ENCODE results near the gene QPRT.

Gene QPRT

DNA sequence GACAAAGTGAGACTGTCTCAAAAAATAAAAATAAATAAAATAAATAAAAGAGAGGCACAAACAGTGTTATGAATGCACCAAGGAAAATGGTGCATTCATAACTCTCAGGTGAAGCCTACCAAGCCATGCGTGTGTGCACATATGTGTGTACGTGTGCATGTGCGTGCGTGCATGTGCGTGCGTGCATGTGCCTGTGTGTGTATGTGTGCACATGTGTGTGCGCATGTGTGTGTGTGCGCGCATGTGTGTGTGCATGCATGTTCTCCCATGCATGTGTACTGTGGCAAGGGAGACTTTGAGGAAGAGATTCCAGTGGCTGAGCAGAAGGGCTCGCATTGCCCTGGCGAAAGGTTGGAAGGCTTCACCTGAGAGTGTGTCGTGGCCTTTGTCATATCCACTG, 11.2 kb upstream of the QPRT start:
- peak overlapping the region; percentile 96 for H3K4me3 ChIP-seq (ENCODE audit: low read depth, low read length)
- no peak for TF ChIP-seq POLR2A (IDR thresholded peaks at IDR 0.05; ENCODE audit: extremely low read depth, insufficient read length)
- TF ChIP-seq, protein P1, sequence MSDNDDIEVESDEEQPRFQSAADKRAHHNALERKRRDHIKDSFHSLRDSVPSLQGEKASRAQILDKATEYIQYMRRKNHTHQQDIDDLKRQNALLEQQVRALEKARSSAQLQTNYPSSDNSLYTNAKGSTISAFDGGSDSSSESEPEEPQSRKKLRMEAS (IDR thresholded peaks at IDR 0.05; ENCODE audit: low read depth, low read length) = 0 out of 2 replicates have a peak, but pooled peaks have one; percentile 25
- DNase-seq (ENCODE audit: low read depth) = no peak

DNA sequence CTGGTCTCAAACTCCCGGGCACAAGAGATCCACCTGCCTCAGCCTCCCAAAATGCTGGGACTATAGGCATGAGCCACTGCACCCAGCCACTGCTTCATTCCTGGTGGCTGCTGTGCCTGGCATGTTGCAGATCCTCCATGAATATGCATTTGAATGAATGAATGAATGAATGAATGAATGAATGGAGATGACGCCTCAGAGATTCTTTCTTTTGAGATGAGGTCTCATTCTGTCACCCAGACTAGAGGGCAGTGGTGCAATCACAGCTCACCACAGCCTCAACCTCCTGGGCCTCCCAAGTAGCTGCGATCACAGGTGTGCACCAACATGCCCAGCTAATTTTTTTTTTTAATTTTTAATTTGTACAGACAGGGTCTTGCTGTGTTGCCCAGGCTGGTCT, 10.7 kb upstream of the QPRT start:
- no peak for DNase-seq (ENCODE audit: low read depth)
- no peak overlapping the region for H3K4me3 ChIP-seq (ENCODE audit: low read depth, low read length)
- TF ChIP-seq, protein P2, sequence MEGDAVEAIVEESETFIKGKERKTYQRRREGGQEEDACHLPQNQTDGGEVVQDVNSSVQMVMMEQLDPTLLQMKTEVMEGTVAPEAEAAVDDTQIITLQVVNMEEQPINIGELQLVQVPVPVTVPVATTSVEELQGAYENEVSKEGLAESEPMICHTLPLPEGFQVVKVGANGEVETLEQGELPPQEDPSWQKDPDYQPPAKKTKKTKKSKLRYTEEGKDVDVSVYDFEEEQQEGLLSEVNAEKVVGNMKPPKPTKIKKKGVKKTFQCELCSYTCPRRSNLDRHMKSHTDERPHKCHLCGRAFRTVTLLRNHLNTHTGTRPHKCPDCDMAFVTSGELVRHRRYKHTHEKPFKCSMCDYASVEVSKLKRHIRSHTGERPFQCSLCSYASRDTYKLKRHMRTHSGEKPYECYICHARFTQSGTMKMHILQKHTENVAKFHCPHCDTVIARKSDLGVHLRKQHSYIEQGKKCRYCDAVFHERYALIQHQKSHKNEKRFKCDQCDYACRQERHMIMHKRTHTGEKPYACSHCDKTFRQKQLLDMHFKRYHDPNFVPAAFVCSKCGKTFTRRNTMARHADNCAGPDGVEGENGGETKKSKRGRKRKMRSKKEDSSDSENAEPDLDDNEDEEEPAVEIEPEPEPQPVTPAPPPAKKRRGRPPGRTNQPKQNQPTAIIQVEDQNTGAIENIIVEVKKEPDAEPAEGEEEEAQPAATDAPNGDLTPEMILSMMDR (IDR thresholded peaks at IDR 0.05; ENCODE audit: low read depth, low read length) = no peak
- no peak for TF ChIP-seq MYC (IDR thresholded peaks at IDR 0.05; ENCODE audit: low read depth, low read length)
- TF ChIP-seq, protein P1 (IDR thresholded peaks at IDR 0.05; ENCODE audit: low read depth, low read length) = no peak
- TF ChIP-seq POLR2A (IDR thresholded peaks at IDR 0.05; ENCODE audit: extremely low read depth, insufficient read length) = no peak

DNA sequence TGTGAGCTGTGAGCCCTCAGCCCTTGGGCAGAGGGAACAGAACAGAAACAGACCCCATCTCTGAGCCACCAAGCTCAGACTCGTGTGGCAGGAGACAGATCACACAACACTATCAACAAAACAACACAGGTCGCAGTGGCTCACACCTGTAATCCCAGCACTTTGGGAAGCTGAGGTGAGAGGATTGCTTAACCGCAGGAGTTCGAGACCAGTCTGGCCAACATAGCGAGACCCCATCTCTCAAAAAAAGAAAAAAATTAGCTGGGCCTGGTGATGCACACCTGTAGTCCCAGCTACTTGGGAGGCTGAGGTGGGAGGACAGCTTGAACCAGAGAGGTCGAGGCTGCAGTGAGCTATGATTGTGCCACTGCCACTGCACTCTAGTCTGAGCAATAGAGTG, 5.5 kb upstream of the QPRT start:
- no peak for DNase-seq (ENCODE audit: low read depth)
- TF ChIP-seq MYC (IDR thresholded peaks at IDR 0.05; ENCODE audit: low read depth, low read length) (no peak), POLR2A (IDR thresholded peaks at IDR 0.05; ENCODE audit: extremely low read depth, insufficient read length) (no peak)
- TF ChIP-seq, protein P1 (IDR thresholded peaks at IDR 0.05; ENCODE audit: low read depth, low read length) = no peak
- TF ChIP-seq, protein P2 (IDR thresholded peaks at IDR 0.05; ENCODE audit: low read depth, low read length) = no peak
- H3K4me3 ChIP-seq (ENCODE audit: low read depth, low read length) = no peak overlapping the region

DNA sequence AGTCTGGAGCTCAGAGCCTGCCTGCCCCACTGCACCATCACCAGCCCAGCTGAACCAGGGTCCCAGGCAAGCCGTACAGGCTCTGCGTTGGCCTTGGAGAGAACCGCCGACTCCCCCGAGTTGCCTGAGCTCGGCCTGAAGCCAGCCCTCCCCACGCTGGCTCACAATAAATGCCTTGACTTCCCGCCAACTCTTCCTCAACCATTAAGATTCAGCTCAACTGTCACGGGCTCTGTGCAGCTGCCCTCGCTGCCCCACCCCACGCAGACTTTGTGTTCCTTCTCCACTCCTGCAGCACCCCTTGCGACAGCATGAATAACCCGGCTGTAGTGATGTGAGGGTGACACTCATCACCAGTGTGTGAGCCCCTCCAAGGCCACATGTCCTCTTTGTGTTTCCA, 4.8 kb upstream of the QPRT start:
- DNase-seq (ENCODE audit: low read depth) = peak; percentile 78
- TF ChIP-seq MYC (IDR thresholded peaks at IDR 0.05; ENCODE audit: low read depth, low read length) = no peak
- TF ChIP-seq, protein P1 (IDR thresholded peaks at IDR 0.05; ENCODE audit: low read depth, low read length) = peak; percentile 60
- H3K4me3 ChIP-seq (ENCODE audit: low read depth, low read length) = no peak overlapping the region

DNA sequence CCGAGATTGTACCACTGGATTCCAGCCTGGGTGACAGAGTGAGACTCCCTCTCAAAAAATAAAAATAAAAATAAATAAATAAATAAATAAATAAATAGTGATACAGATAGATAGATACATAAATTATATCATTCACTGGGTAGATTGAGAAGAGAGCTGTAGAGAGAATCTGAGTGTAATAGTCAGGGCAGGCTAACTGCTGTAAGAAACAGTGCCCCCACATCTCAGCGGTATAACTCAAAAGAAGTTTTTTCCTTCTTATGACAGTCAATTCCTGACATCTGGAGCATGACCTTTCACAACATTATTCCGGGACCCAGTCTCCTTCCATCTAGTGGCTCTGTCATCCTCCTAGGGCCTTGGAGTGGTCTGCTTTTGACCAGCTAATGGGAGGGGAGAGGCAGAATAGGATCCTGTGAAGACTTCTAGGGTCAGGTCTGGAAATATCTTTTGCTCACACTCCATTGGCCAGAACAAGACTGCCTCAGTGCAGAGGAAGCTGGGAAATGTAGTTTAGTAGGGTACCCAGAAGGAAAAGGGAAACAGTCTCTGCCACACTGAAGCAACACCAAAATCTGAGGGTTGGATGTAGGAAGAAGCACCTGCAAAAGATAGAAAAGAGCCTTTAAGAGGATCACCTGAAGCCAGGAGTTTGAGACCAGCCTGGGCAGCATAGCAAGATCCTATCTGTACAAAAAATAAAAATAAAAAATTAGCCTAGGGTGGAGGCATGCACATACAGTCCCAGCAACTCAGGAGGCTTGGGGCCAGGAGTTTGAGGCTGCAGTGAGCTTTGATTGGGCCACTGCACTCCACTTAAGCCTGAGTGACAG, 3.0 kb upstream of the QPRT start:
- DNase-seq (ENCODE audit: low read depth) = peak; percentile 75
- TF ChIP-seq MYC (IDR thresholded peaks at IDR 0.05; ENCODE audit: low read depth, low read length) (no peak), POLR2A (IDR thresholded peaks at IDR 0.05; ENCODE audit: extremely low read depth, insufficient read length) (no peak)
- TF ChIP-seq, protein P2 (IDR thresholded peaks at IDR 0.05; ENCODE audit: low read depth, low read length) = no peak
- TF ChIP-seq, protein P1 (IDR thresholded peaks at IDR 0.05; ENCODE audit: low read depth, low read length) = no peak
- H3K4me3 ChIP-seq (ENCODE audit: low read depth, low read length) = no peak overlapping the region

DNA sequence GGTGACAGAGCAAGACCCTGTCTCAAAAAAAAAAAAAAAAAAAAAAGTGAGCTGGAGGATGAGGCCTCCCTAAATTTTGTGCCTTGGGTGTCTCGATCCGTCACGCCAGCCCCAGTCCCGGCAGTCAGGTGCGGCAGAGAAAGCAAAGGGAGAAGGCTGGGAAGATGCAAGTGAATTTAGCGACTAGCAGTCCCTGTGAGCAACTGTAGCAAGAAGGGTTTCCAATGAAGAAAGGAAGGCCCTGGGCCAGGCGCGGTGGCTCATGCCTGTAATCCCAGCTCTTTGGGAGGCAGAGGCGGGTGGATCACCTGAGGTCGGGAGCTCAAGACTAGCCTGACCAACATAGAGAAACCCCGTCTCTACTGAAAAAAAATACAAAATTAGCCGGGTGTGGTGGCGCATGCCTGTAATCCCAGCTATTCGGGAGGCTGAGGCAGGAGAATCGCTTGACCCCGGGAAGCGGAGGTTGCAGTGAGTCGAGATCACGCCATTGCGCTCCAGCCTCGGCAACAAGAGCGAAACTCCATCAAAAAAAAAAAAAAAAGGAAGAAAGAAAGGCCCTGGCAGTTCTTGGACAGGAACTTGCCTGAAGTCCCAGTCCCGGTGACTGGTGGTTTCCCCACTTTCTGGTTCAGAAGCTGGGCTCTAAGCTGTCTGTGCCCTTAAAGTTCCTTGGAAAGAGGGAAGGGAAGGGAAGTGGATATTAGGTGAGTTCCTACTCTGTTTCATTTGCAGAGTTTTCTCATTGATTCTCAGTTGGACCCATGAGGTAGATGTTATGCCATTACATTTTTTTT, 1.8 kb upstream of the QPRT start:
- TF ChIP-seq POLR2A (IDR thresholded peaks at IDR 0.05; ENCODE audit: extremely low read depth, insufficient read length) (no peak), MYC (IDR thresholded peaks at IDR 0.05; ENCODE audit: low read depth, low read length) (no peak)
- TF ChIP-seq, protein P2 (IDR thresholded peaks at IDR 0.05; ENCODE audit: low read depth, low read length) = no peak
- TF ChIP-seq, protein P1 (IDR thresholded peaks at IDR 0.05; ENCODE audit: low read depth, low read length) = no peak
- no peak for DNase-seq (ENCODE audit: low read depth)
- H3K4me3 ChIP-seq (ENCODE audit: low read depth, low read length) = no peak overlapping the region

Data from NB4 (cell line).